Measurements from ENCODE around the gene MARK2. TPM values are rescaled to one million over a fixed set of nuclear protein-coding genes. Genes with fewer than 3 reads are reported as not detected.

Gene MARK2
- total RNA-seq, 2 experiments from 2014 or later = 18.4 to 21.0 TPM

GRCh38 chr11:63918507-63919191 lies 79.7 kb downstream of the MARK2 start:
- intact Hi-C loops (cut with DNase I, micrococcal nuclease) = no loop called here
- ChIA-PET POLR2A (interaction anchor here (1.5 to 2.9 kb wide), 2 partner anchors 78 to 80 kb away, joined by 4 to 13 read pairs; partner anchors contain the start of gene MARK2), CTCF (interaction anchor here (1.1 to 1.5 kb wide), 2 partner anchors 12 to 82 kb away, joined by 3 read pairs; no protein-coding TSS in a partner anchor)
- Histone ChIP-seq H3K4me3 (ENCODE audit: low read length) (no peak overlapping the region), H3K36me3 (ENCODE audit: insufficient read depth, low read length) (no peaks in the 10 kb centered on the region), H3K9me3 (ENCODE audit: control insufficient read depth in 1 of 2, insufficient read depth in 1 of 2, low read length in 2 of 2) (no peaks in the 10 kb centered on the region), H3K4me1 (ENCODE audit: insufficient read depth, low read length) (peaks cover 45% of the 10 kb centered on the region), H3K27ac (ENCODE audit: low read depth in 1 of 2, low read length in 2 of 2) (no peak overlapping the region), H3K27me3 (ENCODE audit: control insufficient read depth in 1 of 2, insufficient read depth in 2 of 2, low read length in 2 of 2) (no peaks in the 10 kb centered on the region)
- ATAC-seq (ENCODE audit: poor library complexity) (no peak), DNase-seq (no peak)
- Mint-ChIP-seq H3K9me3 (no peaks in the 10 kb centered on the region), H3K4me1 (ENCODE audit: low read depth) (peaks cover 16% of the 10 kb centered on the region), H3K27ac (peak overlapping the region; percentile 16), H3K4me3 (peak overlapping the region; percentile 84), H3K27me3 (no peaks in the 10 kb centered on the region), H3K36me3 (ENCODE audit: low read depth) (no peaks in the 10 kb centered on the region)
- no peak for TF ChIP-seq CTCF (IDR thresholded peaks at IDR 0.05)

GRCh38 chr11:63919267-63920125 lies 80.6 kb downstream of the MARK2 start:
- TF ChIP-seq CTCF (IDR thresholded peaks at IDR 0.05) = no peak
- peak in 1 of 14 experiments; percentile 27 for DNase-seq
- H3K36me3 ChIP-seq (ENCODE audit: insufficient read depth, low read length) = no peaks in the 10 kb centered on the region
- H3K9me3 ChIP-seq (ENCODE audit: control insufficient read depth in 1 of 2, insufficient read depth in 1 of 2, low read length in 2 of 2) = no peaks in the 10 kb centered on the region
- Mint-ChIP-seq H3K9me3 (no peaks in the 10 kb centered on the region), H3K27me3 (no peaks in the 10 kb centered on the region), H3K36me3 (ENCODE audit: low read depth) (no peaks in the 10 kb centered on the region), H3K4me3 (peak overlapping the region; percentile 51), H3K4me1 (ENCODE audit: low read depth) (peaks cover 16% of the 10 kb centered on the region), H3K27ac (no peak overlapping the region)
- H3K4me1 ChIP-seq (ENCODE audit: insufficient read depth, low read length) = peaks cover 44% of the 10 kb centered on the region
- intact Hi-C loops (cut with DNase I, micrococcal nuclease) = no loop called here
- H3K27me3 ChIP-seq (ENCODE audit: control insufficient read depth in 1 of 2, insufficient read depth in 2 of 2, low read length in 2 of 2) = no peaks in the 10 kb centered on the region
- CTCF ChIA-PET = interaction anchor here (1.1 kb wide), 1 partner anchor 12 kb away, joined by 3 read pairs; no protein-coding TSS in a partner anchor
- no peak overlapping the region for H3K4me3 ChIP-seq (ENCODE audit: low read length)
- H3K27ac ChIP-seq (ENCODE audit: low read depth in 1 of 2, low read length in 2 of 2) = no peak overlapping the region
- POLR2A ChIA-PET = interaction anchor here (1.8 kb wide), 1 partner anchor 81 kb away, joined by 7 read pairs; the partner anchor contains the start of gene MARK2
- no peak for ATAC-seq (ENCODE audit: poor library complexity)

GRCh38 chr11:63920126-63920938 lies 81.4 kb downstream of the MARK2 start:
- DNase-seq (no peak), ATAC-seq (ENCODE audit: poor library complexity) (no peak)
- Histone ChIP-seq H3K36me3 (ENCODE audit: insufficient read depth, low read length) (no peaks in the 10 kb centered on the region), H3K27ac (ENCODE audit: low read depth in 1 of 2, low read length in 2 of 2) (no peak overlapping the region), H3K4me1 (ENCODE audit: insufficient read depth, low read length) (peaks cover 36% of the 10 kb centered on the region), H3K4me3 (ENCODE audit: low read length) (no peak overlapping the region), H3K27me3 (ENCODE audit: control insufficient read depth in 1 of 2, insufficient read depth in 2 of 2, low read length in 2 of 2) (no peaks in the 10 kb centered on the region), H3K9me3 (ENCODE audit: control insufficient read depth in 1 of 2, insufficient read depth in 1 of 2, low read length in 2 of 2) (no peaks in the 10 kb centered on the region)
- POLR2A ChIA-PET = interaction anchor here (0.5 to 1.8 kb wide), 3 partner anchors 82 to 1952 kb away, joined by 3 to 7 read pairs (median 4); partner anchors contain the start of gene MARK2
- CTCF ChIA-PET = interaction anchor here (0.6 to 2.4 kb wide), 3 partner anchors 17 to 236 kb away, joined by 3 to 7 read pairs (median 6); partner anchors contain the start of gene MARK2
- Mint-ChIP-seq H3K4me3 (no peak overlapping the region), H3K27me3 (no peaks in the 10 kb centered on the region), H3K9me3 (no peaks in the 10 kb centered on the region), H3K36me3 (ENCODE audit: low read depth) (no peaks in the 10 kb centered on the region), H3K27ac (no peak overlapping the region), H3K4me1 (ENCODE audit: low read depth) (peaks cover 16% of the 10 kb centered on the region)
- intact Hi-C loops (cut with DNase I, micrococcal nuclease) = no loop called here
- TF ChIP-seq CTCF (IDR thresholded peaks at IDR 0.05) = no peak

Measured in CD4-positive, alpha-beta T cell (primary cell).